Thymus (tissue), 14 donors: ENCODE results near the gene CYP21A2. TPM values are rescaled to one million over a fixed set of nuclear protein-coding genes. Genes with fewer than 3 reads are reported as not detected.
"Not testable (repeated sequence)": the region's sequence is repeated elsewhere in the genome, so short reads cannot be mapped to it uniquely, and the experiment has no call there.

Experiments used
- DNase-seq, 9 donors: peaks; one replicate each; pipeline ENCODE4 v3.0.0-alpha.2; 2013; ENCODE audit warnings: low spot score in 9 of 9, low read depth in 6 of 9, missing footprints in 1 of 9
- H3K27ac ChIP-seq, 2 donors: one replicate each; pipeline ENCODE4 v1.5.1; 2013; ENCODE audit warnings: control low read depth in 1 of 2, low read depth in 1 of 2, low read length in 1 of 2, mild to moderate bottlenecking in 1 of 2, moderate library complexity in 1 of 2
- H3K27me3 ChIP-seq, 2 donors: one replicate each; pipeline ENCODE4 v1.5.1; 2013; ENCODE audit warnings: low read length in 1 of 2; ENCODE audit not compliant: control insufficient read depth in 2 of 2, insufficient read depth in 1 of 2
- H3K36me3 ChIP-seq, 2 donors: one replicate each; pipeline ENCODE4 v1.5.1; 2013; ENCODE audit warnings: low read length in 1 of 2, mild to moderate bottlenecking in 1 of 2, moderate library complexity in 1 of 2; ENCODE audit not compliant: control insufficient read depth in 2 of 2, insufficient read depth in 2 of 2
- H3K4me1 ChIP-seq, 2 donors: one replicate each; pipeline ENCODE4 v1.5.1; 2013; ENCODE audit warnings: low read length in 2 of 2; ENCODE audit not compliant: control insufficient read depth in 2 of 2, insufficient read depth in 2 of 2
- H3K4me3 ChIP-seq, 2 donors: one replicate each; pipeline ENCODE4 v1.5.1; 2013; ENCODE audit warnings: low read length in 2 of 2, control low read depth in 1 of 2, mild to moderate bottlenecking in 1 of 2
- H3K9me3 ChIP-seq, 2 donors: one replicate each; pipeline ENCODE4 v1.5.1; 2013; ENCODE audit warnings: low read length in 1 of 2, mild to moderate bottlenecking in 1 of 2; ENCODE audit not compliant: control insufficient read depth in 2 of 2, insufficient read depth in 1 of 2
- WGBS: extraction: QIAGEN DNeasy Blood & Tissue Kit; methylation state at CpG from one replicate; pipeline ENCODE4 v1.1.7; 2013; 5-methylcytosine and 5-hydroxymethylcytosine counted together
- long read RNA-seq, 10 donors: transcript quantifications; one replicate each; lab custom pipeline, GENCODE V29; 2026
- polyA plus RNA-seq: library from polyadenylated mRNA; stranded (reverse); fragments of 200-250 nt; gene quantifications from one replicate; pipeline ENCODE4 v1.2.3, GENCODE V29; 2013
- total RNA-seq: library from RNA; stranded (reverse); fragments of 120-200 nt; gene quantifications from one replicate; pipeline ENCODE4 v1.2.4, GENCODE V29; 2013
- donor health status: healthy.

Gene CYP21A2
- total RNA-seq = 0.24 TPM
- polyA plus RNA-seq = 15.7 TPM
- long read RNA-seq, donor 1 = 0 reads
- long read RNA-seq, donor 2 = 0 reads
- long read RNA-seq, donor 3 = 0 reads
- long read RNA-seq, donor 4 = 0 reads
- long read RNA-seq, donor 5 = 0 reads
- long read RNA-seq, donor 6 = 0 reads
- long read RNA-seq, donor 7, partial matches to known transcripts = 0 of 5 reads
- long read RNA-seq, donor 7, other reads (novel, unspliced or antisense) = 0 of 5 reads
- long read RNA-seq, donor 8 = 0 reads
- long read RNA-seq, donor 9 = 0 reads
- long read RNA-seq, donor 10 = 0 reads

DNA sequence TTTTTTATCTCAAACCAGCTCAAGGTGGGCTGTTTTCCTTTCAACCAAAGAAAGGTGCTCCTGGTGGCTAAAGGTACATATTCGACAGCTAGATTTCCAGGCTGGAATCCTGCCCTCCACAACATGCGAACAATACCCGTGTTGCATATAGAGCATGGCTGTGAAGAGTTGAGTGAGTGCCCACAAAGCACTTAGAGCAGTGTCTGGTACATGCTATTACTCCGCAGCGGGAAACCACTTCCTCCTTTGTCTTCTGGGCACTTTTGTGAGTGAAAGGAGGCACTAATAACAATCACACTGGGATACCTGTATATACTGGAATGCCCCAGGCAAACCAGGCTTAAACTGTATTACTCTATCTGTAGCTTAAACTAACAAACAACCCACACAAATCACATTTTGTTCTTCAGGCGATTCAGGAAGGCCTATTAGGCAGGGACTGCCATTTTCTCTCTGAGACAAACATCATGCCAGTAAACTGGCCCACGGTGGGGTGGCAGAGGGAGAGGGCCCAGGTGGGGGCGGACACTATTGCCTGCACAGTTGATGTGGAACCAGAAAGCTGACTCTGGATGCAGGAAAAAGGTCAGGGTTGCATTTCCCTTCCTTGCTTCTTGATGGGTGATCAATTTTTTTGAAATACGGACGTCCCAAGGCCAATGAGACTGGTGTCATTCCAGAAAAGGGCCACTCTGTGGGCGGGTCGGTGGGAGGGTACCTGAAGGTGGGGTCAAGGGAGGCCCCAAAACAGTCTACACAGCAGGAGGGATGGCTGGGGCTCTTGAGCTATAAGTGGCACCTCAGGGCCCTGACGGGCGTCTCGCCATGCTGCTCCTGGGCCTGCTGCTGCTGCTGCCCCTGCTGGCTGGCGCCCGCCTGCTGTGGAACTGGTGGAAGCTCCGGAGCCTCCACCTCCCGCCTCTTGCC, at the start of gene CYP21A2:
CYP21A2 (plus strand) TSS at position 818 of the 927 bp plus-strand sequence; CDS start at position 826, 8 bp downstream.
- not testable (repeated sequence) for H3K36me3 ChIP-seq, H3K27me3 ChIP-seq, DNase-seq, H3K4me3 ChIP-seq, H3K27ac ChIP-seq, H3K9me3 ChIP-seq, H3K4me1 ChIP-seq
- WGBS = 84% methylated on average over 15 of the region's 19 CpGs

DNA sequence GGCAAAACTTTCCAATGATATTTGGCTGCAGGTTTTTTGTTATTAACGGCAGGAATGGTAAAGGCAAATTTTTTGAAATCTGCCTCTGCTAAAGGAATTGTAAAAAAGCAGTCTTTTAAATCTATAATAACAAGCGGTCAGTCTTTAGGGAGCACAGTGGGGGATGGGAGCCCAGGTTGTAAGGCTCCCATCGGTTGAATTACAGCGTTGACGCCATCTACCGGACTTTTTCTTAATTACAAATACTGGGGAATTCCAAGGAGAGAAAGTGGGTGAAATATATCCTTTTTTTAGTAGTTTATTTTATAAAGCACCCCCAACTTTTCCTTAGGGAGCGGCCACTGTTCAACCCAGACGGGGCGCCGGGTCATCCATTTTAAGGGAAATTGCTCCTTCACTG, 48.9 kb upstream of the CYP21A2 start:
- WGBS = no CpG with 5 or more reads among the region's 10 CpGs
- not testable (repeated sequence) for H3K27me3 ChIP-seq, H3K9me3 ChIP-seq, H3K4me3 ChIP-seq, H3K27ac ChIP-seq, DNase-seq, H3K36me3 ChIP-seq, H3K4me1 ChIP-seq

DNA sequence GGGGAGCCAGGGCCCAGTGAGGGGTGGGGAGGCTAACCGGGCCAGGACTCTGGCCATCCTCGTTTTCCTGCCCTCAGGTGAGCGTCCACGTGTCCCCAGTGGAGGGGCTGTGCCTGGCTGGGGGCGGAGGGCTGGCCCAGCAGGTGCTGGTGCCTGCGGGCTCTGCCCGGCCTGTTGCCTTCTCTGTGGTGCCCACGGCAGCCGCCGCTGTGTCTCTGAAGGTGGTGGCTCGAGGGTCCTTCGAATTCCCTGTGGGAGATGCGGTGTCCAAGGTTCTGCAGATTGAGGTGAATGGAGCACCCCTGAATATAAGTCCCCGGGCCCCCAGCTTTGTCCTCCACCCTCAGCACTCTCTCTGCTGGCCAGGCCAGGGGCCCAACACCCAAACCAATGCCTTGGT, 43.8 kb upstream of the CYP21A2 start:
- not testable (repeated sequence) for H3K4me1 ChIP-seq, H3K36me3 ChIP-seq, H3K4me3 ChIP-seq, DNase-seq, H3K27ac ChIP-seq, H3K27me3 ChIP-seq, H3K9me3 ChIP-seq
- WGBS = over 99% methylated on average over 8 of the region's 14 CpGs

DNA sequence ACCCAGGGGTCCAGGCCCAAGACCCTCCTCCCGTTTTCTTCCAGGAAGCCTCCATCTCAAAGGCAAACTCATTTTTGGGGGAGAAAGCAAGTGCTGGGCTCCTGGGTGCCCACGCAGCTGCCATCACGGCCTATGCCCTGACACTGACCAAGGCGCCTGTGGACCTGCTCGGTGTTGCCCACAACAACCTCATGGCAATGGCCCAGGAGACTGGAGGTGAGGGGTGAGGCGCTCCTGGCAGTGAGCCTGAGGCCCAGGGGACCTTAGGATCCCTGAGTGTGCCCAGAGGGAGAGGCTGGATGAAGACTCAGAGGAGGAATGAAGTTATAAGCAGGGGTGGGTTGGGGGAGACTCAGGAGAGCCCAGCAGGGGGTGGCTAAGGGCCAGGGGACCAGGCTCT, 41.8 kb upstream of the CYP21A2 start:
- H3K9me3 ChIP-seq, H3K36me3 ChIP-seq, H3K4me3 ChIP-seq, H3K27me3 ChIP-seq, H3K4me1 ChIP-seq, DNase-seq, H3K27ac ChIP-seq: not testable (repeated sequence)
- WGBS = 94% methylated on average over 5 of the region's 6 CpGs

DNA sequence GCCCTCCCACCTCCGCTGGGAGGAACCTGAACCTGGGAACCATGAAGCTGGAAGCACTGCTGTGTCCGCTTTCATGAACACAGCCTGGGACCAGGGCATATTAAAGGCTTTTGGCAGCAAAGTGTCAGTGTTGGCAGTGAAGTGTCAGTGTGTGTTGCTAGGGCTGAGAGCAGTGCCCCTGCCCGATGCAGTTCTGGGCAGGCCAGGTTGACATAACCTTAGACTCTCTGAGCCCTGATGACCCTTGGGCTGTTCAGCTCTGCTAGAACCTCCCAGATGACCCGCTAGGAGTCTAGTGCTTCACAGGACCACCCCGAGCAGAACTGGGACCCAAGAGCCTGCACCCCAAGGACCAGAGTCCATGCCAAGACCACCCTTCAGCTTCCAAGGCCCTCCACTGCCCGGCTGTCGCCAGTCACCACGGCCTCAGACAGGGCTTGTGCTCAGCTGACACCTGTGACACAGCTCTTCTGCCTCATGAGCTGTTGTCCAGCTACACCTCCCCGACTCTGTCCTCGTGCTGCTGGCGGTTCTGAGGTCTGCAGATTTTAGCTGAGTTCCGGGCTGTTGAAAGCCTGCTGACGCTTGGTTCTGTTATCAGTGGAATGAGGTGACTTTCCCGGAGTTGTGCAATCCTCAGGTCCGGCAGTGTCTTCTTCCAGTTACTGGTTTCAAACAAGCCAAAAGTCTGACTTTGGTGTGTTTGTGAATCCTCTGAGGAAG, 35.5 kb upstream of the CYP21A2 start:
- not testable (repeated sequence) for H3K36me3 ChIP-seq, H3K9me3 ChIP-seq, DNase-seq, H3K27me3 ChIP-seq, H3K4me1 ChIP-seq, H3K4me3 ChIP-seq, H3K27ac ChIP-seq
- WGBS = no CpG with 5 or more reads among the region's 15 CpGs

DNA sequence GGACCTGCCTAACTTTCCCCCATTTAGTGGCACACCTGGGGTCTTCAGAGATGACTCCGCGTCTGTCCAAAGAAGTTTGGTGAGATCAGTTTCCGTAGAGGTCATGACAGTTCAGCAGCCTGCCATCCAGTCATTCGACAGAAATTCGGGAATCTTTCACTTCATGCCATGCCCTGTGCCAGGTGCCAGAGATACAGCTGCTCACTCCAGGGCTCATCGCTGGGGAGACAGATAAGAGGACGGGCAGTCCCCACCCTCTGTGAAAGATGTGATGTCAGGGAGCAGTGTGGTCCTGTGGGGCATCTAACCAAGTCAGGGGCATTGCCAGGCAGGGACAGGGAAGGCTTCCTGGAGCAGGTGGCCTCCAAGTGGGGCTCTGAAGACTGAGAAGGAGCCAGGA, 34.9 kb upstream of the CYP21A2 start:
- not testable (repeated sequence) for DNase-seq, H3K27me3 ChIP-seq, H3K27ac ChIP-seq, H3K4me3 ChIP-seq, H3K36me3 ChIP-seq, H3K9me3 ChIP-seq, H3K4me1 ChIP-seq
- WGBS = no CpG with 5 or more reads among the region's 7 CpGs

DNA sequence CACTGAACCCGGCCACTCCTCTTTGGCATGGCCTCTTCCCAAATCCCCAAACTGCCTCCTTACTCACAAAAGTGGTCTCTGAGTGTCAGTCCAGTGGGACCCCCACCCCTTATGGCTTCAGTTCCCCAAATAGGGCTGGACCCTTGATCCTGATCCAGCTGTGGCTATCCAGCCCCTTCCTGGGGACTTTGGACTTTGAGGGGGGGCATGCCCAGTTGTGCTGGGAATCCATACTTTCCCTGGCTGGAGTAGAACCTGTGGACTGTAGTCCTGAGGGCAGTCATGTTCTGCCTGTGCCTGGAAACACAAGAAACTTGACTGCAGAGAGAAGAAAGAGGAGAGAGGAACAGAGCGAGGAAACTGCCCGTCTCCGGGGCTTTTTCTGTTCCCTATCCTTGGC, 33.8 kb upstream of the CYP21A2 start:
- H3K9me3 ChIP-seq, H3K27me3 ChIP-seq, H3K27ac ChIP-seq, H3K36me3 ChIP-seq, DNase-seq, H3K4me3 ChIP-seq, H3K4me1 ChIP-seq: not testable (repeated sequence)
- WGBS = 57% methylated on average over 4 of the region's 4 CpGs

DNA sequence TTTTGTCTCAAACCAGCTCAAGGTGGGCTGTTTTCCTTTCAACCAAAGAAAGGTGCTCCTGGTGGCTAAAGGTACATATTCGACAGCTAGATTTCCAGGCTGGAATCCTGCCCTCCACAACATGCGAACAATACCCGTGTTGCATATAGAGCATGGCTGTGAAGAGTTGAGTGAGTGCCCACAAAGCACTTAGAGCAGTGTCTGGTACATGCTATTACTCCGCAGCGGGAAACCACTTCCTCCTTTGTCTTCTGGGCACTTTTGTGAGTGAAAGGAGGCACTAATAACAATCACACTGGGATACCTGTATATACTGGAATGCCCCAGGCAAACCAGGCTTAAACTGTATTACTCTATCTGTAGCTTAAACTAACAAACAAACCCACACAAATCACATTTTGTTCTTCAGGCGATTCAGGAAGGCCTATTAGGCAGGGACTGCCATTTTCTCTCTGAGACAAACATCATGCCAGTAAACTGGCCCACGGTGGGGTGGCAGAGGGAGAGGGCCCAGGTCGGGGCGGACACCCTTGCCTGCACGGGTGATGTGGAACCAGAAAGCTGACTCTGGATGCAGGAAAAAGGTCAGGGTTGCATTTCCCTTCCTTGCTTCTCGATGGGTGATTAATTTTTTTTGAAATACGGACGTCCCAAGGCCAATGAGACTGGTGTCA, 33.2 kb upstream of the CYP21A2 start:
- H3K36me3 ChIP-seq, H3K27me3 ChIP-seq, H3K9me3 ChIP-seq, H3K4me1 ChIP-seq, H3K4me3 ChIP-seq, DNase-seq: not testable (repeated sequence)
- WGBS = 64% methylated on average over 9 of the region's 13 CpGs
- H3K27ac ChIP-seq = peak overlapping the region in 1 of 2 donors; percentile 42

DNA sequence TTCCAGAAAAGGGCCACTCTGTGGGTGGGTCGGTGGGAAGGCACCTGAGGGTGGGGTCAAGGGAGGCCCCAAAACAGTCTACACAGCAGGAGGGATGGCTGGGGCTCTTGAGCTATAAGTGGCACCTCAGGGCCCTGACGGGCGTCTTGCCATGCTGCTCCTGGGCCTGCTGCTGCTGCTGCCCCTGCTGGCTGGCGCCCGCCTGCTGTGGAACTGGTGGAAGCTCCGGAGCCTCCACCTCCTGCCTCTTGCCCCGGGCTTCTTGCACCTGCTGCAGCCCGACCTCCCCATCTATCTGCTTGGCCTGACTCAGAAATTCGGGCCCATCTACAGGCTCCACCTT, 32.7 kb upstream of the CYP21A2 start:
- not testable (repeated sequence) for H3K4me3 ChIP-seq, H3K36me3 ChIP-seq, H3K27ac ChIP-seq, DNase-seq, H3K27me3 ChIP-seq, H3K4me1 ChIP-seq, H3K9me3 ChIP-seq
- 93% methylated on average over 9 of the region's 9 CpGs for WGBS
